Activated B cell treated with CpG ODN at 0.5 μM for 24 hours (primary cell): ENCODE measurements around the gene SH3PXD2A. TPM values are rescaled to one million over a fixed set of nuclear protein-coding genes. Genes with fewer than 3 reads are reported as not detected.

Experiments used
- ATAC-seq: fragments of 200-7000 bp; cut with Tn5 transposase; one replicate; pipeline ENCODE4 v1.10.0; 2021; ENCODE audit warnings: low read depth, mild to moderate bottlenecking, moderate library complexity
- CTCF ChIA-PET: fragments of 350-600 bp; sonication (Branson Sonifier 250); formaldehyde crosslinking; loops from one replicate; lab custom pipeline; 2021; ENCODE audit warnings: antibody characterized with exemption; lab: Charles Lee
- POLR2A ChIA-PET: fragments of 350-600 bp; sonication (Branson Sonifier 250); formaldehyde crosslinking; loops from one replicate; lab custom pipeline; 2021; ENCODE audit warnings: antibody characterized with exemption; lab: Charles Lee
- DNase-seq: peaks from one replicate; pipeline ENCODE4 v3.0.0; 2022
- H3K27ac Mint-ChIP-seq: one replicate; pipeline ENCODE4 v1.8.0; 2020; ENCODE audit warnings: mixed read lengths
- H3K27me3 Mint-ChIP-seq: one replicate; pipeline ENCODE4 v1.8.0; 2021; ENCODE audit warnings: mixed read lengths
- H3K36me3 Mint-ChIP-seq: one replicate; pipeline ENCODE4 v1.8.0; 2021; ENCODE audit warnings: low read depth, mixed read lengths
- H3K4me1 Mint-ChIP-seq: one replicate; pipeline ENCODE4 v1.8.0; 2021; ENCODE audit warnings: mixed read lengths
- H3K4me3 Mint-ChIP-seq: one replicate; pipeline ENCODE4 v1.8.0; 2020; ENCODE audit warnings: mild to moderate bottlenecking, mixed read lengths
- H3K9me3 Mint-ChIP-seq: one replicate; pipeline ENCODE4 v1.8.0; 2020; ENCODE audit warnings: mixed read lengths
- intact Hi-C: fragments of 100-400 bp; cut with micrococcal nuclease; formaldehyde crosslinking; loops from one replicate; pipeline ENCODE4 v1.15.1; 2024
- total RNA-seq: library from RNA; stranded (reverse); gene quantifications from 2 replicates; pipeline ENCODE4 v1.2.3, GENCODE V29; 2022
- TF ChIP-seq, protein P1 (sequence below): fragments of 200-600 bp; IDR thresholded peaks from one replicate; pipeline ENCODE4 v1.8.0; 2022; ENCODE audit warnings: antibody characterized with exemption, mild to moderate bottlenecking

The SH3PXD2A gene
- total RNA-seq, 1 donor from 2014 or later: 18.2 TPM

DNA sequence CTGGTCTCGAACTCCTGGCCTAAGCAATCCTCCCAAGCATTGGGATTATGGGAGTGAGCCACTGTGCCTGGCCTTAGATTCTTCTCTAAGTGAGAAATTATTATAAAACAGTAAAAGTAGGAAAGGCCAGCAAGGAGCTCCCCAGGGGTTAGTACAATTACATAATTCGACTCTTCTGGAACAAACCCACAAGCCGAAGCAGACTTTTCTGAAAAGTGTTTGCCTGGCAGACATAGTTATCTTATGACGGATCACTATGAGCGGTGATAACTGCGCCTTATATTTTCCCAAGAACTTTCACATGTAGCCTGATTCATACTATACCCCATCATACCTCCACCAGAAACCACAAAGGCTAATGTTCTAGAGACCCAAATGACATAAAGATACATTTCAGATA lies 30.2 kb upstream of the SH3PXD2A start:
- Mint-ChIP-seq H3K4me3 (no peak overlapping the region), H3K4me1 (peaks cover 2% of the 10 kb centered on the region), H3K36me3 (peaks cover 61% of the 10 kb centered on the region), H3K27me3 (no peaks in the 10 kb centered on the region), H3K27ac (no peak overlapping the region), H3K9me3 (no peaks in the 10 kb centered on the region)
- TF ChIP-seq, protein P1, sequence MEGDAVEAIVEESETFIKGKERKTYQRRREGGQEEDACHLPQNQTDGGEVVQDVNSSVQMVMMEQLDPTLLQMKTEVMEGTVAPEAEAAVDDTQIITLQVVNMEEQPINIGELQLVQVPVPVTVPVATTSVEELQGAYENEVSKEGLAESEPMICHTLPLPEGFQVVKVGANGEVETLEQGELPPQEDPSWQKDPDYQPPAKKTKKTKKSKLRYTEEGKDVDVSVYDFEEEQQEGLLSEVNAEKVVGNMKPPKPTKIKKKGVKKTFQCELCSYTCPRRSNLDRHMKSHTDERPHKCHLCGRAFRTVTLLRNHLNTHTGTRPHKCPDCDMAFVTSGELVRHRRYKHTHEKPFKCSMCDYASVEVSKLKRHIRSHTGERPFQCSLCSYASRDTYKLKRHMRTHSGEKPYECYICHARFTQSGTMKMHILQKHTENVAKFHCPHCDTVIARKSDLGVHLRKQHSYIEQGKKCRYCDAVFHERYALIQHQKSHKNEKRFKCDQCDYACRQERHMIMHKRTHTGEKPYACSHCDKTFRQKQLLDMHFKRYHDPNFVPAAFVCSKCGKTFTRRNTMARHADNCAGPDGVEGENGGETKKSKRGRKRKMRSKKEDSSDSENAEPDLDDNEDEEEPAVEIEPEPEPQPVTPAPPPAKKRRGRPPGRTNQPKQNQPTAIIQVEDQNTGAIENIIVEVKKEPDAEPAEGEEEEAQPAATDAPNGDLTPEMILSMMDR: no peak
- POLR2A ChIA-PET: no interaction called here
- DNase-seq (no peak), ATAC-seq (no peak)
- CTCF ChIA-PET: interaction anchor here (0.6 to 3.1 kb wide), 11 partner anchors 9 to 436 kb away, joined by 3 to 26 read pairs (median 4); partner anchors contain the start of gene GSTO1
- intact Hi-C loops: loop anchor here (10.0 kb wide), 1 partner anchor 1039 kb away; no protein-coding TSS in a partner anchor

- DNase-seq (no peak), ATAC-seq (peak; percentile 37)
- TF ChIP-seq, protein P1: no peak
- intact Hi-C loops: loop anchor here (1.0 to 10.0 kb wide), 2 partner anchors 171 to 1040 kb away; no protein-coding TSS in a partner anchor
- Mint-ChIP-seq H3K4me3 (no peak overlapping the region), H3K9me3 (no peaks in the 10 kb centered on the region), H3K27ac (no peak overlapping the region), H3K36me3 (peaks cover 62% of the 10 kb centered on the region), H3K27me3 (no peaks in the 10 kb centered on the region), H3K4me1 (peaks cover 2% of the 10 kb centered on the region)
- ChIA-PET CTCF (interaction anchor here (0.8 to 3.1 kb wide), 9 partner anchors 8 to 256 kb away, joined by 3 to 26 read pairs (median 4); no protein-coding TSS in a partner anchor), POLR2A (no interaction called here)
Measured at GRCh38 chr10:103884681-103885139, 29.3 kb upstream of the SH3PXD2A start.

DNA sequence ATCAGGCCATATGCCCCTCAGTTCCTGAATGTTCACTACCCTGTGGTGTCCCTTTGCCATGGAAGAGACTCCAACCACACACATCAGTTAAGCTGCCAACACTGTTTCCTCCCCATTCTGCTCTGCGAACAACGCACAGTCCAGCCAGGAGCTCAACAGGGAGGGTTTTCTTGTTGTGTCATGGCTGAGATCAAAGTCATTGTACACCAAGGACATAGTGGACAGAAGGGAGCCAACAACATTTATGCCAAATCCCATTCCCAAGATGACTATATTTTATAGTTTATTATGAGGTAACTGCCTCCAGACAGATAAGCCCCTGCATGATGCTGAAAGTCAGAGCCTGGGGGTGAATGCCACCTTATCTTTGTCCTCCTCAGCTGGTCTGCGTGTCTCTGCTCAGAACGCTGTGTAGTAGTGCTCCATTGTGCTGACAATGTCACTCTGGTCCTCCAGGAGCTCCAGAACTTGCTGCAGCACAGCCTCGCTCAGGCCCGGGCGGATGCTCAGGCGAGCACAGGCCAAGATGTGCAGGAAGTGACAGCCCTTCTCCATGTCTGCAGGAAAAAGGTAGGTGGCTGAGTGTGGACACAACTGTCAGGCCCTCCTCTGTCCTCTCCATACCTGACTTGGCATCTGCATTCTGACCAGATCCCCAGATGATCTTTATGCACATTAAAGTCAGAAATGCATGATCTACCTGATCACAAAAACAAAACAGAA lies 27.1 kb upstream of the SH3PXD2A start:
- ChIA-PET CTCF (interaction anchor here (0.9 kb wide), 1 partner anchor 170 kb away, joined by 3 read pairs; no protein-coding TSS in a partner anchor), POLR2A (no interaction called here)
- H3K4me3 Mint-ChIP-seq: no peak overlapping the region
- ATAC-seq (no peak), DNase-seq (no peak)
- TF ChIP-seq, protein P1: no peak
- no peaks in the 10 kb centered on the region for H3K27me3 Mint-ChIP-seq
- intact Hi-C loops: loop anchor here (10.0 kb wide), 1 partner anchor 1042 kb away; no protein-coding TSS in a partner anchor
- H3K27ac Mint-ChIP-seq: no peak overlapping the region
- peaks cover 70% of the 10 kb centered on the region for H3K36me3 Mint-ChIP-seq
- H3K9me3 Mint-ChIP-seq: no peaks in the 10 kb centered on the region
- H3K4me1 Mint-ChIP-seq: no peaks in the 10 kb centered on the region

DNA sequence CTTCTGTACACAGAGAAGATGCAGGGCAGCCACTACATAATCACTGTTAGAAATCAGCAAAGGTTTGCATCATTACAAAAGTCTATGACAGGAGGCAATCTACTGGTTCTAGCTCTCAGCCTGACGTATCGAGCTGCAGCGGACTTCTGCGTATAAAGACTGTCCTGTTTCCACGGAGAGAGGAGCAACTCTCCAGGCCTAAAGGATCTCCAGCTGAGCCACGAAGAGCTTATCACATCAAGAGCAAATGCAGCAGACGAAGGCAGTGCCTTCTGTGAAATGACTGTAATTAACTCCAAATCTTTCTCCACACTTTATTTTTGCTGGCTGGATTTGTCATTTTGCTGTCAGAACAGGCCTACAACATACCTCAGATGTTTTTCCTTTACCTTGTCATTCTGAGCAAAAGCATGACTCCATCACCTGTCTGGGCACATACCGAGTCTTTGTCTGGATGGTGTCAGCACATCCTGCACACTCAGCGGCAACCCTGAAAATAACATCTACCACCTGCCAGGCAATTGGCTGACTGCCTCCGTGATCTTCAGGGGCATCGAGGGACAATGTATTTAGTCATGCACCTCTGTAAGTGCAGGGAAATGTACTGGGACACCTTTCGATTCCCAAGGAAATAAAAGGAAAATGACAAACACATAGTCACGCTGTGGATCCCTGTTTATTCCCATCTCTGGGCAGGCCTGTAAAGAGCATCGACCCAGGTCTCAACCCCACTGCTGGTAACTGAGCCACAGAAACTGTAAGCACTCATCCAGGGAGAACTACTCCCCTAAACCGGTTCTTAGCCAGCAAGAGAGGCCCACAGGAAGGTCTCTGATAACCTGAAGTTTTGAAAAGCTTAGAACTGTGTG lies 26.3 kb upstream of the SH3PXD2A start:
- POLR2A ChIA-PET: no interaction called here
- no peak overlapping the region for H3K27ac Mint-ChIP-seq

More for the DNA sequence above, 26.3 kb upstream of the SH3PXD2A start:
- no peaks in the 10 kb centered on the region for H3K27me3 Mint-ChIP-seq
- no peak for DNase-seq
- TF ChIP-seq, protein P1: no peak
- intact Hi-C loops: loop anchor here (10.0 kb wide), 1 partner anchor 1043 kb away; no protein-coding TSS in a partner anchor
- H3K36me3 Mint-ChIP-seq: peaks cover 67% of the 10 kb centered on the region
- no peak for ATAC-seq
- no peak overlapping the region for H3K4me3 Mint-ChIP-seq
- H3K9me3 Mint-ChIP-seq: no peaks in the 10 kb centered on the region
- H3K4me1 Mint-ChIP-seq: no peaks in the 10 kb centered on the region
- CTCF ChIA-PET: interaction anchor here (0.9 kb wide), 1 partner anchor 169 kb away, joined by 3 read pairs; no protein-coding TSS in a partner anchor
